Measurements from ENCODE around the gene GNA12. TPM values are rescaled to one million over a fixed set of nuclear protein-coding genes. Genes with fewer than 3 reads are reported as not detected.

The GNA12 gene
- total and polyA plus RNA-seq, 10 of the 15 experiments (the other 5 are each of a cell fraction or from before 2014, with no cell fraction given) = 1.9 to 51.8 (median 12.6) TPM

DNA sequence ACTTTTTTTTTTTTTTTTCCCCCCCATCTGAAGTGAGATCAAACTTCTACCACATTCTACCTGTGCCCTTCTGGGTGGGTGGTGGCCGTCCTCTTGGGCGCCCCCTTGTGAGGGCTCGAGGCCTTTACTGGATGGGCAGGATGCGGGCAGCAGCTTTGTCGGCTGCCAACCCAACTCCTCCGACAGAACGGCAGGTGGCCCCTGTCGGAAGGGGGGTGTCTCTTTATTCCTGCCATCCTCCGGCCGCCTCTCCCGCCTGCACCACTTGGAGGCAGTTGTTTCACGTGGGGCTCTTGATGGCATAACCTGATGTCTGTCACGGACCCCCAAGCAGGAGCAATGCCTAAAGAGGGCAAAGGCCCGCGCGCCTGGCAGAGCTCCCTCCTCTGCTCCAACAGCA is 125.1 kb downstream of the GNA12 start:
- H4K20me1 ChIP-seq (ENCODE audit: control insufficient read depth, insufficient read depth) = no peaks in the 10 kb centered on the region
- 59% methylated on average over 16 of the region's 16 CpGs for WGBS (ENCODE audit: insufficient coverage, insufficient replicate concordance, low lambda C conversion rate, missing lambda C conversion rate)
- H3K27me3 ChIP-seq (replicated peaks in 1 of 2; ENCODE audit: control insufficient read depth in 2 of 2, insufficient read depth in 2 of 2, low read length in 1 of 2) = no peaks in the 10 kb centered on the region
- H3K36me3 ChIP-seq (ENCODE audit: control insufficient read depth in 2 of 2, insufficient read depth in 2 of 2, low read length in 1 of 2) = peaks cover 0 to 2% of the 10 kb centered on the region in 2 experiments; a peak in 1 of 4 replicates
- BruUV-seq (replicated peaks) = no TSS peak
- DNase-seq (ENCODE audit: low read depth, low spot score) = no peak
- POLR2A ChIA-PET = no interaction called here
- no peak overlapping the region for H3K4me2 ChIP-seq (ENCODE audit: control insufficient read depth, insufficient read depth)
- TF ChIP-seq, protein P1, sequence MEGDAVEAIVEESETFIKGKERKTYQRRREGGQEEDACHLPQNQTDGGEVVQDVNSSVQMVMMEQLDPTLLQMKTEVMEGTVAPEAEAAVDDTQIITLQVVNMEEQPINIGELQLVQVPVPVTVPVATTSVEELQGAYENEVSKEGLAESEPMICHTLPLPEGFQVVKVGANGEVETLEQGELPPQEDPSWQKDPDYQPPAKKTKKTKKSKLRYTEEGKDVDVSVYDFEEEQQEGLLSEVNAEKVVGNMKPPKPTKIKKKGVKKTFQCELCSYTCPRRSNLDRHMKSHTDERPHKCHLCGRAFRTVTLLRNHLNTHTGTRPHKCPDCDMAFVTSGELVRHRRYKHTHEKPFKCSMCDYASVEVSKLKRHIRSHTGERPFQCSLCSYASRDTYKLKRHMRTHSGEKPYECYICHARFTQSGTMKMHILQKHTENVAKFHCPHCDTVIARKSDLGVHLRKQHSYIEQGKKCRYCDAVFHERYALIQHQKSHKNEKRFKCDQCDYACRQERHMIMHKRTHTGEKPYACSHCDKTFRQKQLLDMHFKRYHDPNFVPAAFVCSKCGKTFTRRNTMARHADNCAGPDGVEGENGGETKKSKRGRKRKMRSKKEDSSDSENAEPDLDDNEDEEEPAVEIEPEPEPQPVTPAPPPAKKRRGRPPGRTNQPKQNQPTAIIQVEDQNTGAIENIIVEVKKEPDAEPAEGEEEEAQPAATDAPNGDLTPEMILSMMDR (IDR thresholded peaks at IDR 0.05 in 2 of 3, conservative IDR thresholded peaks at IDR 0.05 in 1 of 3; ENCODE audit: control insufficient read depth in 2 of 3, extremely low read depth in 1 of 3, insufficient read depth in 1 of 3, low read depth in 3 of 3, low read length in 3 of 3) = peak; percentile 47 to 70 (median 63)
- TF ChIP-seq ZNF622 (IDR thresholded peaks at IDR 0.05) (no peak), EGR1 (IDR thresholded peaks at IDR 0.05; ENCODE audit: borderline replicate concordance in 1 of 2, low read depth in 2 of 2, low read length in 2 of 2) (peak in 1 of 2 experiments; percentile 17; a peak in 1 of 3 replicates), CBFB (IDR thresholded peaks at IDR 0.05; ENCODE audit: low read depth) (no peak), RAD21 (IDR thresholded peaks at IDR 0.05; ENCODE audit: insufficient read depth, low read depth, low read length) (peak; percentile 36), KDM1A (IDR thresholded peaks at IDR 0.05; ENCODE audit: borderline replicate concordance) (no peak), SMC3 (IDR thresholded peaks at IDR 0.05; ENCODE audit: borderline replicate concordance, low read length) (peak; percentile 23; the same call in 1 of the 2 replicates)
- no peak overlapping the region for H3K4me3 ChIP-seq
- ATAC-seq = peak; percentile 68
- CTCF ChIA-PET = interaction anchor here (0.6 to 3.9 kb wide), 17 partner anchors 9 to 761 kb away, joined by 3 to 54 read pairs (median 3); no protein-coding TSS in a partner anchor
- no peaks in the 10 kb centered on the region; the same call in 2 of the 3 replicates for H3K9me3 ChIP-seq (replicated peaks; ENCODE audit: control insufficient read depth, insufficient read depth, low read length)
- intact Hi-C loops (cut with micrococcal nuclease; ENCODE audit: unreplicated experiment) = no loop called here
- no peaks in the 10 kb centered on the region for H3K79me2 ChIP-seq (ENCODE audit: control insufficient read depth, insufficient read depth, low read length)
- SMC1A ChIA-PET (ENCODE audit: uncharacterized antibody, unreplicated experiment) = interaction anchor here (0.8 to 2.1 kb wide), 4 partner anchors 9 to 46 kb away, joined by 3 to 9 read pairs (median 4); no protein-coding TSS in a partner anchor
- no peak overlapping the region for H2AFZ ChIP-seq (ENCODE audit: control insufficient read depth, low read depth, low read length)
- no peak for FAIRE-seq
- in situ Hi-C loops (cut with MboI) = no loop called here
- peaks cover 34% of the 10 kb centered on the region for H3K4me1 ChIP-seq (ENCODE audit: control insufficient read depth, insufficient read depth, low read length)
- no peak overlapping the region for H3K27ac ChIP-seq (ENCODE audit: control insufficient read depth, insufficient read depth)
- no peak overlapping the region for H3K9ac ChIP-seq (ENCODE audit: control insufficient read depth, insufficient read depth, low read length)
- RAD21 ChIA-PET (ENCODE audit: unreplicated experiment) = interaction anchor here (1.4 to 2.0 kb wide), 2 partner anchors 9 to 48 kb away, joined by 6 to 10 read pairs; no protein-coding TSS in a partner anchor
